Measurements from ENCODE around the gene CACNA1G.

DNA sequence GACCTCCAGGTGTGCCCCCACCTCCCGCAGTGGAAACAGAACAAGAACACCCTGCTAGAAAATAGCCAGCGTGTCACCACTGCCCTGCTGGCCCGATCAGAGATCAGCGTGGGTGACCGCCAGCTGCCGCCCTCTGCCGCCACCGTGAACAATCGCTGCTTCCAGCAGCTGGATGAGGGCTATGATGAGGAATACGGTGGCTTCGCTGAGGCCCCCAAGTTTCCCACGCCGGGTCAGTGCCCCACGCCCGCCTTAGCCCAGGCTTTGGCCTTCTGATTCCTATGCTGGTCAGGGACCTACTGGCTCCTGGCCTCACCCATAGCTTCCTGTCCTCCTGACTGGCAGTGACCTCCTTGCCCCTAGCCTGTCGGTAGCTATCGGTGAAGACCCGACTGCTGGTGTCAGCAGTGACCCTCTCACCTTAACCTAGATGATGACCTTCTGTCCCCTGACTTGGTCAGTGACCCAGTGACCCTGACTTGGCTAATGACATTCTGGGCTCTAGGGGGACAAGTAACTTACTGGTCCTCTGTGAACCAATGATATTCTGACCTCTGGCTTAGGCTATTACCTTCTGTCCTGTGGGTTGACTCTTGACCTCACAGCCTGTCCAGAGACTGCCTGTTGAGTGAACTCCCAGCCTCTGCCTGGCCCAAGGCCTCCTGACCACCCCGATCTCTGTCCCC, 11.1 kb upstream of the CACNA1G start:
- TF ChIP-seq, protein P1, sequence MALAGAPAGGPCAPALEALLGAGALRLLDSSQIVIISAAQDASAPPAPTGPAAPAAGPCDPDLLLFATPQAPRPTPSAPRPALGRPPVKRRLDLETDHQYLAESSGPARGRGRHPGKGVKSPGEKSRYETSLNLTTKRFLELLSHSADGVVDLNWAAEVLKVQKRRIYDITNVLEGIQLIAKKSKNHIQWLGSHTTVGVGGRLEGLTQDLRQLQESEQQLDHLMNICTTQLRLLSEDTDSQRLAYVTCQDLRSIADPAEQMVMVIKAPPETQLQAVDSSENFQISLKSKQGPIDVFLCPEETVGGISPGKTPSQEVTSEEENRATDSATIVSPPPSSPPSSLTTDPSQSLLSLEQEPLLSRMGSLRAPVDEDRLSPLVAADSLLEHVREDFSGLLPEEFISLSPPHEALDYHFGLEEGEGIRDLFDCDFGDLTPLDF (CRISPR knock-in tag; IDR thresholded peaks at IDR 0.05): no peak
- TF ChIP-seq EZH2 (IDR thresholded peaks at IDR 0.05; ENCODE audit: borderline replicate concordance, low read depth, low read length) (no peak), ETV6 (IDR thresholded peaks at IDR 0.05; ENCODE audit: borderline replicate concordance in 1 of 2, low read depth in 2 of 2, low read length in 1 of 2) (no peak), ETV6 (CRISPR knock-in tag; IDR thresholded peaks at IDR 0.05; ENCODE audit: borderline replicate concordance) (no peak), POLR2A (conservative IDR thresholded peaks at IDR 0.05) (no peak), ZNF274 (IDR thresholded peaks at IDR 0.05; ENCODE audit: borderline replicate concordance, low read depth, low read length) (no peak)
- TF ChIP-seq, protein P2, sequence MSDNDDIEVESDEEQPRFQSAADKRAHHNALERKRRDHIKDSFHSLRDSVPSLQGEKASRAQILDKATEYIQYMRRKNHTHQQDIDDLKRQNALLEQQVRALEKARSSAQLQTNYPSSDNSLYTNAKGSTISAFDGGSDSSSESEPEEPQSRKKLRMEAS (CRISPR knock-in tag; IDR thresholded peaks at IDR 0.05): no peak
- TF ChIP-seq, protein P3, sequence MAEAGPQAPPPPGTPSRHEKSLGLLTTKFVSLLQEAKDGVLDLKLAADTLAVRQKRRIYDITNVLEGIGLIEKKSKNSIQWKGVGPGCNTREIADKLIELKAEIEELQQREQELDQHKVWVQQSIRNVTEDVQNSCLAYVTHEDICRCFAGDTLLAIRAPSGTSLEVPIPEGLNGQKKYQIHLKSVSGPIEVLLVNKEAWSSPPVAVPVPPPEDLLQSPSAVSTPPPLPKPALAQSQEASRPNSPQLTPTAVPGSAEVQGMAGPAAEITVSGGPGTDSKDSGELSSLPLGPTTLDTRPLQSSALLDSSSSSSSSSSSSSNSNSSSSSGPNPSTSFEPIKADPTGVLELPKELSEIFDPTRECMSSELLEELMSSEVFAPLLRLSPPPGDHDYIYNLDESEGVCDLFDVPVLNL (CRISPR knock-in tag; IDR thresholded peaks at IDR 0.05; ENCODE audit: low read depth): no peak
